ENCODE results near the gene CYP2C18.
"Not testable (repeated sequence)": the region's sequence is repeated elsewhere in the genome, so short reads cannot be mapped to it uniquely, and the experiment has no call there.

CYP2C18 gene

DNA sequence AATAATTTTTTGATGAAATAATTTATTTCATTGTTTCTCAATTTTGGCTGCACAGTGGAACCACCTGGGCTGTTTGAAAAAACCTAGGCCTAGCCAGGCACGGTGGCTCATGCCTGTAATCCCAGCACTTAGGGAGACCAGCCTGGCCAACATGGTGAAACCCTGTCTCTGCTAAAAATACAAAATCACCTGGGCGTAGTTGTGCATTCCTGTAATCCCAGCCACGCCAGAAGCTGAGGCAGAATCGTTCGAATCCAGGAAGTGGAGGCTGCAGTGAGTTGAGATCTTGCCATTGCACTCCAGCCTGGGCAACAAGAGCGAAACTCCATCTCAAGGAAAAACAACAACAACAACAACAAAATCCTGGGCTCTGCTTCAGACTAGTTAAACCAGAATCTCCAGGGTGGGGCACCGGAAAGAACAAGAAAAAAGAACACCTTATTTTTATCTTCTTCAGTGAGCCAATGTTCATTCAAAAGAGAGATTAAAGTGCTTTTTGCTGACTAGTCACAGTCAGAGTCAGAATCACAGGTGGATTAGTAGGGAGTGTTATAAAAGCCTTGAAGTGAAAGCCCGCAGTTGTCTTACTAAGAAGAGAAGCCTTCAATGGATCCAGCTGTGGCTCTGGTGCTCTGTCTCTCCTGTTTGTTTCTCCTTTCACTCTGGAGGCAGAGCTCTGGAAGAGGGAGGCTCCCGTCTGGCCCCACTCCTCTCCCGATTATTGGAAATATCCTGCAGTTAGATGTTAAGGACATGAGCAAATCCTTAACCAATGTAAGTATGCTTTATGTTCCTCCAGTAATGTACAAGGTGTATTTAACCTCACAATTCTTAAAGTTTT is at the start of gene CYP2C18:
TSS of gene CYP2C18 (plus strand) at position 516 of the 841 bp plus-strand sequence. CDS start at position 607, 91 bp downstream.
- DNase-seq (ENCODE audit: low read depth in 2 of 3, low spot score in 1 of 3): no peak

DNA sequence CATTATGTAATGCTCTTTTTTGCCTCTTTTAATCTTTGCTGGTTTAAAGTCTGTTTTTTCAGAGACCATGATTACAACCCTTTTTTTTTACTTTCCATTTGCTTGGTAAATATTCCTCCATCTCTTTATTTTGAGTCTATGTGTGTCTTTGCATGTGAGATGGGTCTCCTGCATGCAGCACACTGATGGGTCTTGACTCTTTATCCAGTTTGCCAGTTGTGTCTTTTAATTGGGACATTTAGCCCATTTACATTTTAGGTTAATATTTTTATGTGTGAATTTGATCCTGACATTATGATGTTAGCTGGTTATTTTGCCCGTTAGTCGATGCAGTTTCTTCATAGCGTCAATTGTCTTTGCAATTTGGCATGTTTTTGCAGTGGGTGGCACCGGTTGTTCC is 45.4 kb upstream of the CYP2C18 start:
- DNase-seq (ENCODE audit: low read depth in 2 of 3, low spot score in 1 of 3): not testable (repeated sequence)

DNA sequence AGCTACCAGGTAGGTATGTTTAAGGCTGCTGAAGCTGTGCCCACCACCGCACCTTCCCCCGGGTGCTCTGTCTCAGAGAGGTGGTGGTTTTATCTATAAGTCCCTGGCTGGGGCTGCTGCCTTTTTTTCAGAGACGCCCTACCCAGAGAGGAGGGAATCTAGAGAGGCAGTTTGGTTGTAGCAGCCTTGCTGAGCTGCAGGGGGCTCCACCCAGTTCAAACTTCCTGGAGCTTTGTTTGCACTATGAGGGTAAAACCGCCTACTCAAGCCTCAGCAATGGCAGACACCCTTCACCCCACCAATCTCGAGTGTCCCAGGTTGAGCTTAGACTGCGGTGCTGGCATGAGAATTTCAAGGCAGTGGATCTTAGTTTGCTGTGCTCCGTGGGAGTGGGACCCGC is 43.6 kb upstream of the CYP2C18 start:
- no peak for DNase-seq (ENCODE audit: low read depth in 2 of 3, low spot score in 1 of 3)

DNA sequence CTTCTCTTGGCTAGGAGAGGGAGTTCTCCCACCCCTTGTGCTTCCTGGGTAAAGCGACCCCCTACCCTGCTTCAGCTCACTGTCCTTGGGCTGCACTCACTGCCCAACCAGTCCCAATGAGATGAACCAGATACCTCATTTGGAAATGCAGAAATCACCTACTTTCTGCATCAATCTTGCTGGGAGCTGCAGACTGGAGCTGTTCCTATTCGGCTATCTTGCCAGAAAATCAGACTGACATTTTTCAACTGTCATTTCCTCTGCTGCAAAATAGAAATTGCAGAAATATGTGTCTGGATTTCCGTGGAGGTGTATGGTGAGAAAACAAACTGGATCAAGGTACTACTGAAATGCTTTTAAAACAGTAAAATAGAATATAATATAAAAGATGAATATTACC is 43.0 kb upstream of the CYP2C18 start:
- no peak for DNase-seq (ENCODE audit: low read depth in 2 of 3, low spot score in 1 of 3)

DNA sequence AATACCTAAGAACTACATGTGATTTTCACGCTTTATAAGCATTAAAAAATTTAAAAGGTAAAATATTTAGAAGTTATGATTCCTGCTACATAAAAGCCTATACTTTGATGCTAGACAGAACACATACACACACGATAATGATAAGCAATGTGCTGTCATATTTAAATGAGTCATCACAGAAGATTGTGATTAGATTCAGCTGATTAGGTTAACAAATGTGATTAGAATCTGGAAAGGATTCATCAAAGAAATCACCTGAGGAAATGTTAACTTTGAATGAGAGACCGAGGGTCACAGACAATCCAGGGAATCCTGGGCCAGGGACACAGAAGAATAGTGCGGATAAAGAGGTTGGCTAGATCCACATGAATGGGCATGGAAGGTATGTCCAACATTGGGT is 42.0 kb upstream of the CYP2C18 start:
- no peak for DNase-seq (ENCODE audit: low read depth in 2 of 3, low spot score in 1 of 3)

DNA sequence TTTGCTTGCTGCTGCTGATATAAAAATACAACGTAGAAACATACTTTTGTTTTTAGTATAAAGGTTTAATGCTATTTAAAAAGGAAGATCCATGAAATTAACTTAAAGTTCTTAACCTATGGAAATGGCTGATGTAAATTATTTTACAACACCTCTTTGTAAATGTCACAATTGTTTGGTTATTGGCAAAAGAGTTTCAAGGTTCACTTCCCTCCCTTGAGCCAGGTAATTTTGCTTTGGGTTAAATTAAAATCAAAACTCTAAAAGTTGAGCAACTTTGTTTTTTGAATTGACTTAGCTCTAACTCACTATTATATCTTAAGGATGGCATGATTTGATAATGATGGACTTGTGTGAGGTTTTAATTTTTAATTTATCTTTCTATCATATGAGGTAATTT is 39.2 kb upstream of the CYP2C18 start:
- no peak for DNase-seq (ENCODE audit: low read depth in 2 of 3, low spot score in 1 of 3)

DNA sequence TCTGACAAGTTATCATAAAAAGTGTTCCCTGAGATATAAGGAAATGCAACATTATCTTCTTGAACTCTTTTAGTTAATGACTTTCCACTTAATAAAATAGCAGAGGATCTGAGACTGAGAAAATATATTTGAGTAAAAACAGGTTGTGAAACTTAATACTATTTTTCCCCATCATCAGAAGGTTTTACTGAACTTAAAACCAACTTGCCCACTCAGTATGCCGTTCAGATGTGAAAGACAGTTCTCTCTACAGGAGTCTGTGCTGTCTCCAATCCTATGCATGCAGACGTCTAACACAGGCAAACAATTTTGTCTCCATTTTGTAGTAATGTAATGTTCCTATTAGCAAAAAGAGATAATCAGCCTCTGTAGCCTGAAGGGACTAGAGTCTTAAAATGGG is 38.2 kb upstream of the CYP2C18 start:
- DNase-seq (ENCODE audit: low read depth in 2 of 3, low spot score in 1 of 3): no peak

DNA sequence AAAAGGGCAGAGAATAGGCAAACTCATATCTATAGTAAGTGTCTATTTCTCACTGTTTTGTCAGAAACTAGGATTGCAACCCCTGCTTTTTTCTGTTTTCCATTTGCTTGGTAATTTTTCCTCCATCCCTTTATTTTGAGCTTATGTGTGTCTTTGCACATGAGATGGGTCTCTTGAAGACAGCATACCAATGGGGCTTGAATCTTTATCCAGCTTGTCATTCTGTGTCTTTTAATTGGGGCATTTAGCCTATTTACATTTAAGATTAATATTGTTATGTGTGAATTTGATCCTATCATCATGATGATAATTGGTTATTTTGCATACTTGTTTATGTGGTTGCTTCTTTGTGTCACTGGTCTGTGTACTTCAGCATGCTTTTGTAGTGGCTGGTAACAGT is 28.3 kb upstream of the CYP2C18 start:
- DNase-seq (ENCODE audit: low read depth in 2 of 3, low spot score in 1 of 3): not testable (repeated sequence)

DNA sequence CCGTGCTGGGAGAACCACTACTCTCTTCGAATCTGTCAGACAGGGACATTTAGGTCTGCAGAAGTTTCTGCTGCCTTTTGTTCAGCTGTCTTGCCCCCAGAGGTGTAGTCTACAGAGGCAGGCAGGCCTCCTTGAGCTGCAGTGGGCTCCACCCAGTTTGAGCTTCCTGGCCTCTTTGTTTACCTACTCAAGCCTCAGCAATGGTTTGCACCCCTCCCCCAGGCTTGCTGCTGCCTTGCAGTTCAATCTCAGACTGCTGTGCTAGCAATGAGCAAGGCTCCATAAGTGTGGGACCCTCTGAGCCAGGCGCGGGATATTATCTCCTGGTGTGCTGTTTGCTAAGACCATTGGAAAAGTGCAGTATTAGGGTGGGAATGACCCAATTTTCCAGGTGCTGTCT is 20.5 kb upstream of the CYP2C18 start:
- DNase-seq (ENCODE audit: low read depth in 2 of 3, low spot score in 1 of 3): not testable (repeated sequence)

DNA sequence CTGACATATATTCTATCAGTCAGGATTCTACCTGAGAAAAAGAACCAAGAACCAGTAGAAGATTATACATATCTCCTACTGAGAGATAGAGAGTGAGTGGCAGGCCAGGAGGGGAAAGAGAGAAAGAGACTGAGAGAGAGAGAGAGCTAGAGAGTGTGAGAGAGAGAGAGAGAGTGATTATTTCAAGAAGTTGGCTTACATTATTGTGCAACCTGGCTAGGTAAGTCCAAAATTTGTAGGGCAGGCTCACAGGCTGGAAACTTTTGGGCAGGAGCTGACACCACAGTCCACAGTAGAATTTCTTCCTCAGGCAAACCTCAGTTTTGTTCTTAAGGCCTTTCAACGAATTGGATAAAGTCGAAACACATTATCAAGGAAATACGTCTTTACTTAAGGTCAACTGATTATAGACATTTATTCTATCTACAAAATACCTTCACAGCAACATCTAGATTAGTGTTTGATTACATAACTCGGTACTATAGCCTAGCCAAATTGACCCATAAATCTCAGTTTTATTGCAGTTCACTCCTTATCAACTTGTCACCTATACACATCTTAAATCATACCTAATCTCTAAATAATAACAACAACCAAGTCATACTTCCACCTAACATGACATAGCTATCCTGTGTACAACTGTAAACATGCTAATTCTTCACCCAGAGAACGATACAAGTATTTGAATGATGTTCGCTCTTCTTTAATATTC is 17.0 kb upstream of the CYP2C18 start:
- DNase-seq (ENCODE audit: low read depth in 2 of 3, low spot score in 1 of 3): no peak

DNA sequence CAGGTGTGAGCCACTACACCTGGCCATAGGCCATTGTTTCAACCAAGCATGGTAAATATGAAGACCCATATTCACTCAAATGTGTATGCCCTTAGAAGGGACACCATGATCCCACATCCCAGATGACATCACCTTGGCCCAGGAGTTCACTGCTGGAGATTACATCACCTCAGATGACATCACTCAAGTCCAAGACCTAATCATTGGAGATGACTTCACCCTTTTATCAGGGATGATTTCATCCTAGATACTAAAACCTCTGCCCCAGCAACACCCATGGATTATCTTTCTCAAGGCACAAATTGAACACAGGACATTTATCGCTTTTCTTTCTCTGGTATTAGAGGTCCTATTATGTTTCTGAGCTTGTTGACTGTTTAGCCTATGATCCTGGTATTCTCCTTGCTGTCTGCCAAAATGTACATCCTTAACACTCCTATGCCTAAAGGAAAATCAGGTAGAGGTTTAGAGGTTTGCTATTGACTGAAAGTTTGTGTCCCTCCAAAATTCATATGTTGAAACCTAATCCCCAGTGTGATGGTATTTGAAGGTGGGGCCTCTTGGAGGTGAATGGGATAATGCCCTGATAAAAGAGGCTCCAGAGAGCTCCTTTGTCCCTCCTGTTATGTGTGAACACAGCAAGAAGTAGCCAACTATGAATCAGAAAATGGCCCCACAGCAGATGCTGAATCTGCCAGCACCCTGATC is 9.8 kb upstream of the CYP2C18 start:
- DNase-seq (ENCODE audit: low read depth in 2 of 3, low spot score in 1 of 3): no peak

DNA sequence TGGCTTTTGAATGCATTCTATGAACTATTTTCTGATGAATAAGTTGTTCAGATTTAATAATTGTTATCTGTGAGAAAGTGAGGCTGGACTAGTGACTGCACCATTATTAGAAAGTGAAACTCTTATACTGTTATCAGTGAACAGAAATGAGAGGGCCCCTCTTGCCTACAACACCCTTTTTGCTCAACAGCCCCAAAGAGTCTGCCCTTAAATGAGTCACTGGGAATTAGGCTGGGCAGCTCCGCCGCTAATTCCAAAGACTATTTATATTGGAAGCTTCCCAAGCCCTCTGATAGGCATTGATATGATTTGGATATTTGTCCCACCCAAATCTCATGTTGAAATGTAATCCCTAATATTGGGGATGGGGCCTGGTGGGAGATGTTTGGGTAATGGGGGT is 7.0 kb upstream of the CYP2C18 start:
- DNase-seq (ENCODE audit: low read depth in 2 of 3, low spot score in 1 of 3): no peak

DNA sequence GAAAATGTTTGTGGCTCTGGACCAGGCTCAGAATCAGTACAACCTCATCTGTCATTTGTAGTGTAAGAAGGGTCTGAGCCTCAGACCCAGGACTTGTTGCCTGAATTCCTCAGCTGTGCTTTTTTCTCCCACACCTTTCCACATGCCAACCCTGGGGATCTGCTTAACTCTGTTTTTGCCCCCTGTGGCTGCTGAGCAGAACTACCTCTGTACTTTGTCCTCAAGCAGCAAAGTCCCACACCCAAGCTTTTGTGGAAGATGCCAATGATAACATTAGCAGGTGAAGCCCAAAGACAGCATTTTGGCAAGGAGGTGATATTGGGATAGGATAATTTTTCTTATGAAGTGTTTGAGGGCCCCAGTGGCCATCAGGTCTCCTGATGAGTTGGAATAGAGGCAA is 5.8 kb upstream of the CYP2C18 start:
- no peak for DNase-seq (ENCODE audit: low read depth in 2 of 3, low spot score in 1 of 3)

DNA sequence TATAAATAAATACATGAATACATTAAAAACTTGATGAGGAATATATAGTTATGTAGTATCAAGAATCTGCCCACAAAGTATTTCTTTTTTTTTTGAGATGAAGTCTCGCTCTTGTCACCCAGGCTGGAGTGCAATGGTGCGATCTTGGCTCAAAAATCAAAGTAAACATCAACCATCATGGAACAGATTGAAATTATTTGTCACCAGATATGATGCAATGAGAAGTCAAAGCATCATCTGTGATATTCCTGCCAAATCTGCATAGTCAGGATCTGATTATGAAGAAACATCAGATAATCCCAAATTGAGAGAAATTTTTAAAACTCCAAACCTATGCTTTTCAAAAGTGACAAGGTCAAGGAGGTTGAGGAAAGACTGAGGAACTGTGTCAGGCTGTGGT is 5.1 kb upstream of the CYP2C18 start:
- no peak for DNase-seq (ENCODE audit: low read depth in 2 of 3, low spot score in 1 of 3)

DNA sequence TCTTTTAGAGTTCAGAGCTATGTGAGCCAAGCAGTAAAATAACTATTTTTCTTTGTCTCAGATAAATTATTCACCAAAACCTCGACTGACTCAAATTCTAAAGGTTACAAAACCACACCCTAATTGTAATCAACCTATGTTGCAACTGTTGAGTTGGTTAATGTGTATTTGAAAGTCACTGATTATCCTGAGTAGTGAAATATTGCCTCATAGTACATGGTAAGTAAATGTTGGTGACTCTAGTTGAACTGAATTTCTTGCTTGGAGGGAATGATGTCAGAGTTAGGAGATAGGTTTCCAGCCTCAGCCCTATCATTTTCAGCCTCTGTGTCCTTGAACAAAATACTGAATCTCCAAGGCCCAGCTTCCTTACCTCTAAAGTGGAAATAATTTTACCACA is 3.0 kb upstream of the CYP2C18 start:
- DNase-seq (ENCODE audit: low read depth in 2 of 3, low spot score in 1 of 3): no peak

DNA sequence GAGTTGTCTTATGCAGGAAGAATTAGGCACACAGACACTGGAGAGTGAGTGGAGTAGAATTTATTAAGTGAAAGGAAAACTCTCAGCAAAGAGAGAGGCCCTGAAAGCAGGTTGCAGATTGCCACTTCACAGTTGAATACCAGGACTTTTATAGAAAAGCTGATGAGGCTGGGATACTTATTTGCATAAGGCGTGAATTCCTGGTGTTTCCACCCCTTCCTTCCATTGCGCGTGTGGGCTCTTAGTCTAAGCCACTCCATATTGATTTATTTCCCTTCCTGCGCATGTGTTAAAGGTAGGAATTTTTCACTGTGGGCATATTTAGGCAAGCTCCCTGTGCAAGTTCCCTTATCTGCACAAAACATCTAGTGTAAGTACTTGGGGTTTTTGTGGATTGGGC is 893 bp upstream of the CYP2C18 start:
- DNase-seq (ENCODE audit: low read depth in 2 of 3, low spot score in 1 of 3): not testable (repeated sequence)

DNA sequence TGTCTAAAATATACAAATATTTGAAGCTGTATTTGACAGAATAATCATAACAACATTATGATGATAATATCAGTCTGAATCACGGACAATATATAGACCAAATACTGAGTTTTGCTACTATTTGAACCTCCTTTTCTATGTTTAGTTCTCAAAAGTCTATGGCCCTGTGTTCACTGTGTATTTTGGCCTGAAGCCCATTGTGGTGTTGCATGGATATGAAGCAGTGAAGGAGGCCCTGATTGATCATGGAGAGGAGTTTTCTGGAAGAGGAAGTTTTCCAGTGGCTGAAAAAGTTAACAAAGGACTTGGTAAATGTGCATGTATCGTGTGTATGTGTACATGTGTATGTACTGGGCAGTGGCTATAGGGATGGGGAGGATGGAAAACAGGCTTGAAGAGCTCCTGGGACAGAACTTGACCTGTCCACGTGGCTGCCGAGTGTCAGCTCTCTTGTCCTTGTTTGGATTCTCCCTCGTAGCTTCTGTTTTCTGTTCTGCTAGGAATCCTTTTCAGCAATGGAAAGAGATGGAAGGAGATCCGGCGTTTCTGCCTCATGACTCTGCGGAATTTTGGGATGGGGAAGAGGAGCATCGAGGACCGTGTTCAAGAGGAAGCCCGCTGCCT is 4.2 kb downstream of the CYP2C18 start:
- no peak for DNase-seq (ENCODE audit: low read depth in 2 of 3, low spot score in 1 of 3)

DNA sequence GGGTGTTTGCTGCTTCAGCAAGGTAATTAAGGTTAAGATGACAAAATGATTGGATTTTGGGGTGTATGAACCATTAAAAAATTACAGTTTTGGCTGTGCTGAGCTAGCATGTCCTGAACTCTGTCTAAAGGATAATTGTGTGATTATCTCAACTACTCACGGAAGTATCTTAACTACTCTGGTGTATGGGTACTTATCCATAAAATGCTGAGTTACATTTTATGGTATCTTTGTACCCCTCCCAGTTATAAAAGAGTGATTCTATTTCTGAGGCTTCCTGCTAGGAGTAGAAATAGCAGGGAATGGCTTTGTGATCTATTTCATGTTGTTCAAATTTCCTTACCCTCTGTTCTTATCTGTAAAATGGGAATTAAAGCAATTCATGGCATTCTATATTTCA is 22.6 kb downstream of the CYP2C18 start:
- no peak for DNase-seq (ENCODE audit: low read depth in 2 of 3, low spot score in 1 of 3)

DNA sequence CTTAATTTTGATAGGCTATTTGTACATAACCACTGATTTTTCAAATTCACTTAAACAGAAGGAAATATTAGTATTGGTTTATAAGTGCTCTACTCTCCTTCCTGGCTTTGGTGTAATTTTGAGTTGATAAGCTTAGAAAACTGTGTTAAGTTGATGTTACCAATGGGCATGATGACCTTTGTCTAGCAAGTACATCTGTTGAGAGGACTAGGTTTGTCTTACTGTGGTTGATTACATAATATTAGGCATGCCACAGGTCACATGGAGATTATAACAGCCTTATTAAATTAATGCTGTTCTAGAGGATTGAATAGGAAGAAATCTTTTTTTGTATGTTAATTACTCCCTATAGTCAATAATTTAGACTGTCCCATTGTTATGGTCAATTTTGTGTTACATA is 27.0 kb downstream of the CYP2C18 start:
- no peak for DNase-seq (ENCODE audit: low read depth in 2 of 3, low spot score in 1 of 3)

DNA sequence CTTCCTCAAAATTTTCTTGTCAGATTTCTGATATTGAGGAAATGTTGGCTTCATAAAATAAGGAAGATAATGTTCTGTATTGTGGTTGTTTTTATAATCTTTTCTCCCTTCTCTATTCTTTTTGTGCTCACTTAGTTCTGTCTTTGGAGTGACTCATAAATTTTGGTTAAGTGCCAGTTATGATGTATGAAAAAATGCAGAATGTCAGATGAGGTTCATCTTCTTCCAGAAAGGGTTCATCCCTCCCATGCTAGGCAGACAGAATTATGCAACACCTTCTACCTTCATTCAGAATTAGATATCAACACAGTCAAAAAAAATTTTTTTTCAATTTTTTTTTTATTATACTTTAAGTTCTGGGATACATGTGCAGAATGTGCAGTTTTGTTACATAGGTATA is 42.3 kb downstream of the CYP2C18 start:
- no peak for DNase-seq (ENCODE audit: low read depth in 2 of 3, low spot score in 1 of 3)

DNA sequence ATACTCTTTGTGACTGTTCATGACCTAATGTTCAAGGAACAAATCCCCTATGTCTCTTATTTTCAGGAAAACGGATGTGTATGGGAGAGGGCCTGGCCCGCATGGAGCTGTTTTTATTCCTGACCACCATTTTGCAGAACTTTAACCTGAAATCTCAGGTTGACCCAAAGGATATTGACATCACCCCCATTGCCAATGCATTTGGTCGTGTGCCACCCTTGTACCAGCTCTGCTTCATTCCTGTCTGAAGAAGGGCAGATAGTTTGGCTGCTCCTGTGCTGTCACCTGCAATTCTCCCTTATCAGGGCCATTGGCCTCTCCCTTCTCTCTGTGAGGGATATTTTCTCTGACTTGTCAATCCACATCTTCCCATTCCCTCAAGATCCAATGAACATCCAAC is 51.7 kb downstream of the CYP2C18 start:
- no peak for DNase-seq (ENCODE audit: low read depth in 2 of 3, low spot score in 1 of 3)

DNA sequence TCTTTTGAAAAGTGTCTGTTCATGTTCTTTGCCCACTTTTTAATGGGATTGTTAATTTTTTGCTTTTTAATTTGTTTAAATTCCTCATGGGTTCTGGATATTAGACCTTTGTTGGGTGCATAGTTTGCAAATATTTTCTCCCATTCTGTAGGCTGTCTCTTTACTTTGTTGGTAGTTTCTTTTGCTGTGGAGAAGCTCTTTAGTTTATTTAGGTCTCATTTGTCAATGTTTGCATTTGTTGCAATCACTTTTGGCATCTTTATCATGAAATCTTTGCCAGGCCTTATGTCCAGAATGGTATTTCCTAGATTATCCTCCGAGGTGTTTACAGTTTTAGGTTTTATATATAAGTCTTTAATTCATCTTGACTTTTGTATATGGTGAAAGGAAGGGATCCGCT is 55.1 kb downstream of the CYP2C18 start:
- no peak for DNase-seq (ENCODE audit: low read depth in 2 of 3, low spot score in 1 of 3)

Data from stimulated activated CD4-positive, alpha-beta T cell treated with anti-CD3 and anti-CD28 coated beads, Interleukin-12 subunit alpha, Interleukin-12 subunit beta, amount 100 ng/mL, for 48 hours (primary cell).